B cell (primary cell): ENCODE results near the gene ABCC3.

Source experiments
- CTCF ChIP-seq: fragments of 200-600 bp; IDR thresholded peaks from one replicate; pipeline ENCODE4 v1.8.0; 2022; ENCODE audit warnings: antibody characterized with exemption, mild to moderate bottlenecking
- EZH2 ChIP-seq: IDR thresholded peaks from 2 replicates; pipeline ENCODE4 v1.6.1; 2012; ENCODE audit warnings: borderline replicate concordance, low read depth, mild to moderate bottlenecking, moderate library complexity, low read length; ENCODE audit not compliant: insufficient read depth, poor library complexity, severe bottlenecking

DNA sequence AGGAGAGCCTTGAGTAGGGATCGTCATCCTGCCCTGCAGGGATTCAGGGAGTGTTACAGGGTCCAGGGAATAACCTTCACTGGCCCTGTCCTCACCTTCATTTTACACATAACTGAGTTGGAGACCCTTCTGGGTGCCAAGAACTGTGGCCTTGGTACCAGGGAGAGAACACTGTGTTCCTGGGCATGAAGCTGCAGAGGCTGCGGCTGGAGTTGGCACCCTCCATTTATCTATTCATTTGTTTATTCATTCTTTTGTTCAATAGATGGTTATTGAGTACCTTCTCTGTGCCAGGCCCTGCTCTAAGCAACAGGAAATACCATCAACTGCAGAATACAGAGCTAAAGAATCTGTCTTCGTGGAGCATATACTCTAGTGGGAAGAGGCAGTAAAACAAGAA lies 6.7 kb downstream of the ABCC3 start:
- TF ChIP-seq CTCF = no peak
- no peak for TF ChIP-seq EZH2
